Endothelial cell of umbilical vein (primary cell): ENCODE data around the gene DGKH.

ENCODE experiments used
- EZH2 ChIP-seq: IDR thresholded peaks from 2 replicates; pipeline ENCODE4 v1.6.1; 2012; ENCODE audit warnings: borderline replicate concordance, low read depth, mild to moderate bottlenecking, moderate library complexity, low read length, inconsistent platforms; ENCODE audit not compliant: severe bottlenecking
- GATA2 ChIP-seq: IDR thresholded peaks from 2 replicates; pipeline ENCODE4 v1.7.0; 2011; ENCODE audit warnings: low read depth, mild to moderate bottlenecking, moderate library complexity, mixed read lengths, low read length; ENCODE audit not compliant: insufficient read length, insufficient read depth
- JUN ChIP-seq: IDR thresholded peaks from 2 replicates; pipeline ENCODE4 v1.6.1; 2011; ENCODE audit warnings: borderline replicate concordance, low read depth; ENCODE audit not compliant: insufficient read length, insufficient read depth
- POLR2A ChIP-seq: IDR thresholded peaks from 2 replicates; pipeline ENCODE4 v1.6.1; 2012; ENCODE audit warnings: low read depth, mild to moderate bottlenecking, control low read depth, low read length
- POLR2AphosphoS5 ChIP-seq: IDR thresholded peaks from 2 replicates; pipeline ENCODE4 v1.6.1; 2012; ENCODE audit warnings: low read depth, mild to moderate bottlenecking, control low read depth, low read length, moderate library complexity; ENCODE audit not compliant: insufficient read depth
- TF ChIP-seq, protein P1 (sequence below): IDR thresholded peaks from 2 replicates; pipeline ENCODE4 v1.6.1; 2011; ENCODE audit not compliant: insufficient read depth, insufficient read length
- TF ChIP-seq, protein P2 (sequence below), 2 donors: IDR thresholded peaks; 1 replicate in 1 of 2; 2 replicates in 1 of 2; pipeline ENCODE4 v1.5.1; 2011; ENCODE audit warnings: low read length in 2 of 2, mild to moderate bottlenecking in 2 of 2, moderate library complexity in 2 of 2, control low read depth in 1 of 2, inconsistent platforms in 1 of 2, low read depth in 1 of 2; ENCODE audit not compliant: insufficient read depth in 1 of 2; ENCODE audit errors: extremely low read depth in 1 of 2

DNA sequence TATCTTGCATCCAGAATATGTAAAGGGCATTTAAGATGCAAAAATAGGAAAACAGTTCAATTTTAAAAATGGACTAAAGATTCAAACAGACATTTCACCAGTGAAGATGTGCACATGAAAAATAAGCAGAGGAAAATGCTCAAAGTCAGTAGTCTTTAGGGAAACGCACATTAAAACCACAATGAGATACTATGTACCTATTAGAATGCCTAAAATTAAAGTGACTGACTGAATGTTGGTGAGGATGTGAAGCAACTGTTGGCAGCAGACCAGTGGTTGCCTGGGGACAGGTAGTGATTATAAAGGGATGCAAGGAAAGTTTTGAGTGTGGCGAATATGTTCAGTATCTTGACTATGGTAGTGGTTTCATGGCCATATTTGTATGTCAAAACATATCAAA is 75.2 kb downstream of the DGKH start:
- TF ChIP-seq POLR2A (no peak), POLR2AphosphoS5 (no peak), EZH2 (no peak), GATA2 (no peak), JUN (no peak)
- TF ChIP-seq, protein P1, sequence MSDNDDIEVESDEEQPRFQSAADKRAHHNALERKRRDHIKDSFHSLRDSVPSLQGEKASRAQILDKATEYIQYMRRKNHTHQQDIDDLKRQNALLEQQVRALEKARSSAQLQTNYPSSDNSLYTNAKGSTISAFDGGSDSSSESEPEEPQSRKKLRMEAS: no peak
- TF ChIP-seq, protein P2, sequence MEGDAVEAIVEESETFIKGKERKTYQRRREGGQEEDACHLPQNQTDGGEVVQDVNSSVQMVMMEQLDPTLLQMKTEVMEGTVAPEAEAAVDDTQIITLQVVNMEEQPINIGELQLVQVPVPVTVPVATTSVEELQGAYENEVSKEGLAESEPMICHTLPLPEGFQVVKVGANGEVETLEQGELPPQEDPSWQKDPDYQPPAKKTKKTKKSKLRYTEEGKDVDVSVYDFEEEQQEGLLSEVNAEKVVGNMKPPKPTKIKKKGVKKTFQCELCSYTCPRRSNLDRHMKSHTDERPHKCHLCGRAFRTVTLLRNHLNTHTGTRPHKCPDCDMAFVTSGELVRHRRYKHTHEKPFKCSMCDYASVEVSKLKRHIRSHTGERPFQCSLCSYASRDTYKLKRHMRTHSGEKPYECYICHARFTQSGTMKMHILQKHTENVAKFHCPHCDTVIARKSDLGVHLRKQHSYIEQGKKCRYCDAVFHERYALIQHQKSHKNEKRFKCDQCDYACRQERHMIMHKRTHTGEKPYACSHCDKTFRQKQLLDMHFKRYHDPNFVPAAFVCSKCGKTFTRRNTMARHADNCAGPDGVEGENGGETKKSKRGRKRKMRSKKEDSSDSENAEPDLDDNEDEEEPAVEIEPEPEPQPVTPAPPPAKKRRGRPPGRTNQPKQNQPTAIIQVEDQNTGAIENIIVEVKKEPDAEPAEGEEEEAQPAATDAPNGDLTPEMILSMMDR (IDR thresholded peaks at IDR 0.05; ENCODE audit: extremely low read depth in 1 of 2, insufficient read depth in 1 of 2, low read depth in 1 of 2, low read length in 2 of 2): no peak
